Loucy (cell line): ENCODE measurements around the gene FNDC1.

ENCODE experiments used
- CTCF ChIP-seq: fragments of 200-600 bp; sonication (generic); conservative IDR thresholded peaks from 2 replicates; pipeline ENCODE4 v1.5.1; 2014; ENCODE audit warnings: mild to moderate bottlenecking, antibody characterized with exemption, low read length
- EZH2phosphoT487 ChIP-seq: fragments of 200-600 bp; IDR thresholded peaks from 2 replicates; pipeline ENCODE4 v1.6.1; 2018; ENCODE audit warnings: antibody characterized with exemption, mild to moderate bottlenecking, moderate library complexity, borderline replicate concordance

- TF ChIP-seq CTCF: no peak
- TF ChIP-seq EZH2phosphoT487: no peak
Measured at GRCh38 chr6:159229651-159230051, 60.5 kb downstream of the FNDC1 start.
